Mesenchymal stem cell (in vitro differentiated cells and primary cell): ENCODE data around the gene SEC61A1.

Experiments used
- DNase-seq: peaks from one replicate; pipeline ENCODE4 v3.0.0-alpha.2; 2013
- H2AFZ ChIP-seq: one replicate; pipeline ENCODE4 v1.6.1; 2013; ENCODE audit warnings: low read depth, mild to moderate bottlenecking, control low read depth, inconsistent platforms, low read length, moderate library complexity
- H2AK5ac ChIP-seq: 2 replicates; pipeline ENCODE4 v1.6.1; 2013; ENCODE audit warnings: low read length, moderate library complexity, mild to moderate bottlenecking, inconsistent platforms; ENCODE audit not compliant: severe bottlenecking
- H2BK120ac ChIP-seq: one replicate; pipeline ENCODE4 v1.6.1; 2013; ENCODE audit warnings: low read depth, mild to moderate bottlenecking, inconsistent platforms, low read length, moderate library complexity
- H2BK12ac ChIP-seq, 2 experiments: one replicate each; pipeline ENCODE4 v1.6.1; 2013; ENCODE audit warnings: inconsistent platforms in 2 of 2, low read length in 2 of 2, mild to moderate bottlenecking in 2 of 2, moderate library complexity in 2 of 2, control low read depth in 1 of 2
- H2BK15ac ChIP-seq: one replicate; pipeline ENCODE4 v1.6.1; 2013; ENCODE audit warnings: mild to moderate bottlenecking, low read depth, inconsistent platforms; ENCODE audit not compliant: poor library complexity, severe bottlenecking
- H2BK5ac ChIP-seq: 2 replicates; pipeline ENCODE4 v1.6.1; 2013; ENCODE audit warnings: low read depth, mild to moderate bottlenecking, low read length, control low read depth, inconsistent platforms; ENCODE audit not compliant: poor library complexity, severe bottlenecking
- H3K14ac ChIP-seq, 2 experiments: one replicate each; pipeline ENCODE4 v1.6.1; 2013; ENCODE audit warnings: inconsistent platforms in 2 of 2, low read length in 2 of 2, control low read depth in 1 of 2, mild to moderate bottlenecking in 1 of 2, moderate library complexity in 1 of 2
- H3K18ac ChIP-seq, 2 experiments: one replicate each; pipeline ENCODE4 v1.6.1; 2013; ENCODE audit warnings: inconsistent platforms in 2 of 2, low read length in 2 of 2, control low read depth in 1 of 2, low read depth in 1 of 2, mild to moderate bottlenecking in 1 of 2
- H3K23ac ChIP-seq, 2 experiments: one replicate each; pipeline ENCODE4 v1.6.1; 2013; ENCODE audit warnings: inconsistent platforms in 2 of 2, low read length in 2 of 2, mild to moderate bottlenecking in 2 of 2, moderate library complexity in 2 of 2, control low read depth in 1 of 2
- H3K27ac ChIP-seq: 2 replicates; pipeline ENCODE4 v1.5.1; 2013; ENCODE audit warnings: mild to moderate bottlenecking, moderate library complexity, low read length, control low read depth, inconsistent platforms; ENCODE audit not compliant: poor library complexity, severe bottlenecking
- H3K27me3 ChIP-seq, 2 experiments: 2 replicates each; pipeline versions ENCODE4 v1.6.1 to v1.7.0; 2013; ENCODE audit warnings: low read length in 2 of 2, mild to moderate bottlenecking in 2 of 2, moderate library complexity in 2 of 2, control low read depth in 1 of 2, inconsistent platforms in 1 of 2; ENCODE audit not compliant: control insufficient read depth in 1 of 2, insufficient read depth in 1 of 2
- H3K36me3 ChIP-seq, 2 experiments: 2 replicates each; pipeline versions ENCODE4 v1.6.1 to v1.7.0; 2013; ENCODE audit warnings: low read length in 2 of 2, control low read depth in 1 of 2, inconsistent platforms in 1 of 2, low read depth in 1 of 2, mild to moderate bottlenecking in 1 of 2; ENCODE audit not compliant: insufficient read depth in 2 of 2, control insufficient read depth in 1 of 2
- H3K4ac ChIP-seq, 2 experiments: one replicate each; pipeline ENCODE4 v1.6.1; 2013; ENCODE audit warnings: inconsistent platforms in 2 of 2, low read length in 2 of 2, mild to moderate bottlenecking in 2 of 2, moderate library complexity in 2 of 2, control low read depth in 1 of 2, low read depth in 1 of 2
- H3K4me1 ChIP-seq: 2 replicates; pipeline ENCODE4 v1.6.1; 2013; ENCODE audit warnings: low read depth, low read length, control low read depth; ENCODE audit not compliant: control insufficient read depth, insufficient read depth
- H3K4me2 ChIP-seq: 2 replicates; pipeline ENCODE4 v1.6.1; 2013; ENCODE audit warnings: low read length, mild to moderate bottlenecking, inconsistent platforms; ENCODE audit not compliant: poor library complexity, severe bottlenecking
- H3K4me3 ChIP-seq, 2 experiments: 2 replicates each; pipeline versions ENCODE4 v1.5.1 to v1.7.0; 2013; ENCODE audit warnings: low read length in 2 of 2, mild to moderate bottlenecking in 2 of 2, control low read depth in 1 of 2, low read depth in 1 of 2; ENCODE audit not compliant: insufficient read depth in 1 of 2
- H3K79me1 ChIP-seq: replicated peaks from 2 replicates; pipeline ENCODE4 v1.6.1; 2013; ENCODE audit warnings: mild to moderate bottlenecking, control low read depth, low read length, inconsistent platforms; ENCODE audit not compliant: poor library complexity, severe bottlenecking
- H3K9ac ChIP-seq: 2 replicates; pipeline ENCODE4 v1.7.0; 2013; ENCODE audit warnings: mild to moderate bottlenecking, low read length, moderate library complexity
- H3K9me3 ChIP-seq: 2 replicates; pipeline ENCODE4 v1.7.0; 2013; ENCODE audit warnings: mild to moderate bottlenecking, low read length; ENCODE audit not compliant: control insufficient read depth
- H4K8ac ChIP-seq: one replicate; pipeline ENCODE4 v1.6.1; 2013; ENCODE audit warnings: inconsistent platforms, mild to moderate bottlenecking, low read length, moderate library complexity
- H4K91ac ChIP-seq: one replicate; pipeline ENCODE4 v1.6.1; 2013; ENCODE audit warnings: mild to moderate bottlenecking, low read length, inconsistent platforms
- WGBS: methylation state at CpG from one replicate; pipeline ENCODE4 v1.1.7; 2013; ENCODE audit warnings: mixed read lengths; 5-methylcytosine and 5-hydroxymethylcytosine counted together

Gene SEC61A1

GRCh38 chr3:128064962-128065361 lies 12.7 kb downstream of the SEC61A1 start:
- no peak overlapping the region for H3K27ac ChIP-seq
- no peak overlapping the region for H2AFZ ChIP-seq
- no peaks in the 10 kb centered on the region for H3K27me3 ChIP-seq
- no peak overlapping the region for H3K4ac ChIP-seq
- H3K9me3 ChIP-seq, result no peaks in the 10 kb centered on the region
- H3K4me3 ChIP-seq, result no peak overlapping the region
- no peak overlapping the region for H2BK120ac ChIP-seq
- H2BK12ac ChIP-seq, result no peak overlapping the region
- no peak overlapping the region for H3K23ac ChIP-seq
- no peak overlapping the region for H4K91ac ChIP-seq
- no peak overlapping the region for H2BK5ac ChIP-seq
- H3K18ac ChIP-seq, result no peak overlapping the region
- peaks cover 80 to 98% of the 10 kb centered on the region in 2 experiments for H3K36me3 ChIP-seq
- H3K9ac ChIP-seq, result no peak overlapping the region
- H3K4me1 ChIP-seq, result peaks cover 6% of the 10 kb centered on the region
- H3K14ac ChIP-seq, result no peak overlapping the region
- 96% methylated on average over 6 of the region's 6 CpGs for WGBS
- no peak overlapping the region for H2BK15ac ChIP-seq
- no peak for DNase-seq
- H2AK5ac ChIP-seq, result no peak overlapping the region
- H3K79me1 ChIP-seq, result peaks cover 40% of the 10 kb centered on the region
- no peak overlapping the region for H3K4me2 ChIP-seq
- H4K8ac ChIP-seq, result no peak overlapping the region

- Histone ChIP-seq H3K9me3 (no peaks in the 10 kb centered on the region), H3K4me1 (peaks cover 5% of the 10 kb centered on the region), H3K4me2 (no peak overlapping the region), H4K91ac (no peak overlapping the region), H3K23ac (no peak overlapping the region), H3K9ac (peak overlapping the region; percentile 14), H2BK120ac (no peak overlapping the region), H2AK5ac (no peak overlapping the region), H2BK5ac (no peak overlapping the region), H3K4ac (no peak overlapping the region), H3K14ac (no peak overlapping the region), H3K18ac (no peak overlapping the region), H3K79me1 (peaks cover 45% of the 10 kb centered on the region), H3K36me3 (peaks cover 82 to 98% of the 10 kb centered on the region in 2 experiments), H2AFZ (no peak overlapping the region), H3K27ac (no peak overlapping the region), H3K27me3 (no peaks in the 10 kb centered on the region), H4K8ac (no peak overlapping the region), H2BK12ac (no peak overlapping the region), H2BK15ac (no peak overlapping the region), H3K4me3 (no peak overlapping the region)
- 96% methylated on average over 4 of the region's 4 CpGs for WGBS
- DNase-seq, result no peak
Observed at GRCh38 chr3:128066114-128066513, 13.9 kb downstream of the SEC61A1 start.

- Histone ChIP-seq H2BK15ac (no peak overlapping the region), H2AK5ac (no peak overlapping the region), H3K4me2 (no peak overlapping the region), H3K14ac (no peak overlapping the region), H3K27ac (no peak overlapping the region), H3K18ac (no peak overlapping the region), H2AFZ (no peak overlapping the region), H3K4ac (no peak overlapping the region), H3K23ac (no peak overlapping the region), H2BK12ac (no peak overlapping the region), H4K91ac (no peak overlapping the region), H3K9ac (no peak overlapping the region), H3K36me3 (peaks cover 85 to 98% of the 10 kb centered on the region in 2 experiments), H3K9me3 (no peaks in the 10 kb centered on the region), H3K4me3 (no peak overlapping the region), H3K4me1 (peaks cover 4% of the 10 kb centered on the region), H3K27me3 (no peaks in the 10 kb centered on the region), H3K79me1 (peaks cover 47% of the 10 kb centered on the region), H2BK120ac (no peak overlapping the region), H4K8ac (no peak overlapping the region), H2BK5ac (no peak overlapping the region)
- WGBS, result 94% methylated on average over 7 of the region's 9 CpGs
- no peak for DNase-seq
Observed at GRCh38 chr3:128066676-128067075, 14.4 kb downstream of the SEC61A1 start.

- Histone ChIP-seq H2AK5ac (no peak overlapping the region), H3K27ac (no peak overlapping the region), H4K91ac (no peak overlapping the region), H2BK120ac (no peak overlapping the region), H3K23ac (no peak overlapping the region), H3K4me1 (peaks cover 4% of the 10 kb centered on the region), H2AFZ (no peak overlapping the region), H3K79me1 (peaks cover 45% of the 10 kb centered on the region), H3K27me3 (no peaks in the 10 kb centered on the region), H3K14ac (no peak overlapping the region), H4K8ac (no peak overlapping the region), H3K18ac (no peak overlapping the region), H3K4me3 (no peak overlapping the region), H2BK15ac (no peak overlapping the region), H3K9me3 (no peaks in the 10 kb centered on the region), H3K9ac (no peak overlapping the region), H3K4me2 (no peak overlapping the region), H3K36me3 (peaks cover 85 to 98% of the 10 kb centered on the region in 2 experiments), H2BK5ac (no peak overlapping the region), H3K4ac (no peak overlapping the region), H2BK12ac (no peak overlapping the region)
- 78% methylated on average over 7 of the region's 7 CpGs for WGBS
- DNase-seq, result no peak
Observed at GRCh38 chr3:128067489-128067888, 15.3 kb downstream of the SEC61A1 start.
